Esophagus muscularis mucosa (tissue), 3 donors: Measurements from ENCODE around the gene KCMF1.

Experiments used
- CTCF ChIP-seq, 3 experiments: fragments of 200-600 bp in 2 of 3; fragments of 450-650 bp in 1 of 3; sonication (generic) in 2 of 3; IDR thresholded peaks; one replicate each; pipeline ENCODE4 v1.5.1; 2017 to 2019; ENCODE audit warnings: antibody characterized with exemption in 3 of 3, mild to moderate bottlenecking in 2 of 3, moderate library complexity in 1 of 3
- POLR2A ChIP-seq: fragments of 450-650 bp; IDR thresholded peaks from one replicate; pipeline ENCODE4 v1.6.1; 2017; ENCODE audit warnings: antibody characterized with exemption, moderate library complexity, mild to moderate bottlenecking, low read depth

GRCh38 chr2:84927275-84927627 lies 43.7 kb upstream of the KCMF1 start:
- TF ChIP-seq CTCF (IDR thresholded peaks at IDR 0.05): no peak
- TF ChIP-seq POLR2A: no peak
